MCF 10A (cell line): ENCODE measurements around the gene C10orf95. TPM values are rescaled to one million over a fixed set of nuclear protein-coding genes. Genes with fewer than 3 reads are reported as not detected.

ENCODE experiments used
- BruUV-seq: library from RNA; stranded (reverse); fragments of 400-500 nt; replicated peaks from 2 replicates; lab custom pipeline; 2021; lab: Mats Ljungman, UMichigan
- CTCF ChIA-PET: fragments of 300-600 bp; sonication (Branson Sonifier 250); formaldehyde crosslinking; extraction: SDS; loops from one replicate; lab custom pipeline; 2021; ENCODE audit warnings: antibody characterized with exemption, inconsistent platforms; lab: Yijun Ruan, JAX
- POLR2A ChIA-PET: fragments of 300-600, 350-650 bp; sonication (Branson Sonifier 250); formaldehyde crosslinking; extraction: SDS; loops from one replicate; lab custom pipeline; 2020; ENCODE audit warnings: antibody characterized with exemption, inconsistent platforms; lab: Yijun Ruan, JAX
- DNase-seq: peaks from one replicate; pipeline ENCODE4 v3.0.0-alpha.2; 2018; ENCODE audit not compliant: unreplicated experiment
- H3K27ac Mint-ChIP-seq: one replicate; pipeline ENCODE4 v1.8.0; 2022; ENCODE audit warnings: mild to moderate bottlenecking, low read depth, mixed read lengths; ENCODE audit not compliant: unreplicated experiment
- H3K27me3 Mint-ChIP-seq: one replicate; pipeline ENCODE4 v1.8.0; 2022; ENCODE audit warnings: mixed read lengths; ENCODE audit not compliant: insufficient read depth, unreplicated experiment
- H3K36me3 Mint-ChIP-seq: one replicate; pipeline ENCODE4 v1.8.0; 2022; ENCODE audit warnings: mild to moderate bottlenecking, moderate library complexity, mixed read lengths; ENCODE audit not compliant: insufficient read depth, unreplicated experiment
- H3K4me1 Mint-ChIP-seq: one replicate; pipeline ENCODE4 v1.8.0; 2022; ENCODE audit warnings: mixed read lengths; ENCODE audit not compliant: insufficient read depth, unreplicated experiment
- H3K4me3 Mint-ChIP-seq: one replicate; pipeline ENCODE4 v1.8.0; 2022; ENCODE audit warnings: mild to moderate bottlenecking, moderate library complexity, mixed read lengths; ENCODE audit not compliant: unreplicated experiment
- H3K9me3 Mint-ChIP-seq: one replicate; pipeline ENCODE4 v1.8.0; 2022; ENCODE audit warnings: mixed read lengths; ENCODE audit not compliant: unreplicated experiment
- CTCF ChIP-seq: fragments of 200-600 bp; IDR thresholded peaks from one replicate; pipeline ENCODE4 v1.8.0; 2022; ENCODE audit warnings: antibody characterized with exemption, mild to moderate bottlenecking; ENCODE audit not compliant: unreplicated experiment
- intact Hi-C: fragments of 100-400 bp; cut with micrococcal nuclease; formaldehyde crosslinking; loops from 2 replicates; pipeline ENCODE4 v1.14.1; 2022
- total RNA-seq: library from RNA; stranded (reverse); gene quantifications from 2 replicates; pipeline ENCODE4 v1.2.3, GENCODE V29; 2022

The C10orf95 gene
- total RNA-seq, 1 experiment from 2014 or later: 0.63 TPM

GRCh38 chr10:102411341-102412255, 39.7 kb downstream of the C10orf95 start:
- Mint-ChIP-seq H3K27ac (no peak overlapping the region), H3K9me3 (no peaks in the 10 kb centered on the region), H3K36me3 (no peaks in the 10 kb centered on the region), H3K4me3 (no peak overlapping the region), H3K4me1 (no peaks in the 10 kb centered on the region), H3K27me3 (peaks cover 64% of the 10 kb centered on the region)
- POLR2A ChIA-PET: interaction anchor here (0.5 to 1.9 kb wide), 3 partner anchors 10 to 294 kb away, joined by 3 to 5 read pairs (median 3); no protein-coding TSS in a partner anchor
- BruUV-seq: no TSS peak
- DNase-seq: no peak
- CTCF ChIA-PET: interaction anchor here (0.6 to 3.1 kb wide), 6 partner anchors 8 to 245 kb away, joined by 3 to 14 read pairs (median 5); no protein-coding TSS in a partner anchor
- TF ChIP-seq CTCF: no peak
- intact Hi-C loops: no loop called here

- BruUV-seq: no TSS peak
- intact Hi-C loops: no loop called here
- Mint-ChIP-seq H3K4me3 (no peak overlapping the region), H3K9me3 (no peaks in the 10 kb centered on the region), H3K36me3 (no peaks in the 10 kb centered on the region), H3K27me3 (peaks cover 54% of the 10 kb centered on the region), H3K27ac (no peak overlapping the region), H3K4me1 (no peaks in the 10 kb centered on the region)
- POLR2A ChIA-PET: interaction anchor here (1.4 to 1.9 kb wide), 2 partner anchors 10 to 15 kb away, joined by 7 to 9 read pairs; partner anchors contain the start of genes FBXL15 and NFKB2
- DNase-seq: no peak
- CTCF ChIA-PET: interaction anchor here (0.6 to 1.5 kb wide), 4 partner anchors 8 to 175 kb away, joined by 4 to 9 read pairs (median 6); no protein-coding TSS in a partner anchor
- no peak for TF ChIP-seq CTCF
These were observed 40.8 kb downstream of the C10orf95 start for GRCh38 chr10:102410429-102411073.

DNA sequence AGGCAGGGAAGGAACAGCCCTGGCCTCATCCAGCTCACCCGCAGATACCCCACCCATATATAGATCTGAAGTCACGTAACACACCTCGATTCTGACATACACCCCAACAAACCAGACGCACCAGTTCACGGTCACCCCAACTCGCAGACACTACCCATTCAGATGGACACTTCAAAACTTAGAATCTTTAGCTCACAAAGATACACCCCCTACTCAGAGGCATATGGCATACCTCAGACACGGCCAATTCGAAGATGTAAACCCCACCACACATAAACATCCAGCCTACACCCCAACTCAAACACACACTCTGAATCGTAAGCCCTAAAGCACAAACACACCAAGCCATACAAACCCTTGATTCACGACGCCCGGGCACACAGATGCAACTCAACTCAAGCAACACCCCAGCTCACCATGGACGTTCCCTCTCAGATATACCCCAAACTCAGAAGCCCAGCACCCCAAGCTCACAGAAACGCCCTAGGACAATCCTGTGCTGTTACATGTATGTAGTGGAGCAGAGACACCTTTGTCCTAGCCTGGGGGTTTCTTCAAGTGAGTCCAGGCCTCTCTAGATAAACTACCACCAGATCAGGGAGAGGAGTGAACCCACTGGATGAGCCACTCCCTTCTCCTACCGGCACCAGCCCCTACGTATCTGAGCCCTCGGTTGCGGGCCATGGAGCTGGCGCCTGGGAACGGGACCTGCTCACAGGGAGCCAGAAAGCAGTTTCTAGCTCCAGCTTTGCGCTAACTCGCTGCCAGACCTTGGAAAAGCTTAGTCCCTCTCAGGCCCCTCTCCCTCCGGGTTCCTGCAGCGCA, 41.5 kb downstream of the C10orf95 start:
- no peak overlapping the region for H3K27ac Mint-ChIP-seq
- H3K4me1 Mint-ChIP-seq: no peaks in the 10 kb centered on the region
- peaks cover 53% of the 10 kb centered on the region for H3K27me3 Mint-ChIP-seq
- intact Hi-C loops: no loop called here
- DNase-seq: no peak
- no peaks in the 10 kb centered on the region for H3K9me3 Mint-ChIP-seq
- POLR2A ChIA-PET: interaction anchor here (0.6 to 1.9 kb wide), 4 partner anchors 11 to 23 kb away, joined by 3 to 9 read pairs (median 6); partner anchors contain the start of genes CUEDC2, FBXL15 and NFKB2
- no peaks in the 10 kb centered on the region for H3K36me3 Mint-ChIP-seq
- TF ChIP-seq CTCF: no peak
- CTCF ChIA-PET: interaction anchor here (0.6 to 1.5 kb wide), 3 partner anchors 10 to 174 kb away, joined by 4 to 9 read pairs (median 6); no protein-coding TSS in a partner anchor
- BruUV-seq: no TSS peak
- peak overlapping the region; percentile 55 for H3K4me3 Mint-ChIP-seq
